B cell (primary cell): ENCODE results near the gene TMEM209. TPM values are rescaled to one million over a fixed set of nuclear protein-coding genes. Genes with fewer than 3 reads are reported as not detected.

Source experiments
- ATAC-seq: fragments of 200-7000 bp; cut with Tn5 transposase; one replicate; pipeline ENCODE4 v1.10.0; 2021; ENCODE audit warnings: low read depth, mild to moderate bottlenecking, moderate number of reproducible peaks, moderate library complexity
- CTCF ChIA-PET: fragments of 350-600 bp; sonication (Branson Sonifier 250); formaldehyde crosslinking; loops from one replicate; lab custom pipeline; 2021; ENCODE audit warnings: antibody characterized with exemption, inconsistent platforms; lab: Charles Lee
- POLR2A ChIA-PET: fragments of 350-600 bp; sonication (Branson Sonifier 250); formaldehyde crosslinking; loops from one replicate; lab custom pipeline; 2021; ENCODE audit warnings: antibody characterized with exemption; lab: Charles Lee
- DNase-seq: peaks from one replicate; pipeline ENCODE4 v3.0.0; 2013
- H2AFZ ChIP-seq: 2 replicates; pipeline ENCODE4 v1.6.1; 2012; ENCODE audit warnings: mild to moderate bottlenecking, low read depth, low read length; ENCODE audit not compliant: insufficient read depth, poor library complexity, severe bottlenecking
- H3K27ac ChIP-seq, 2 donors: 1 replicate in 1 of 2; 2 replicates in 1 of 2; pipeline ENCODE4 v1.5.1; 2012 to 2013; ENCODE audit warnings: low read length in 2 of 2, mild to moderate bottlenecking in 2 of 2, moderate library complexity in 1 of 2
- H3K27me3 ChIP-seq, 4 experiments: fragments of 200-600 bp in 1 of 4; sonication (generic) in 1 of 4; replicated peaks in 1 of 4; 1 replicate in 2 of 4; 2 replicates in 2 of 4; pipeline versions ENCODE4 v1.6.1 to v1.7.0; 2013 to 2016; ENCODE audit warnings: low read length in 3 of 4, mild to moderate bottlenecking in 2 of 4, mixed read lengths in 1 of 4, moderate library complexity in 1 of 4; ENCODE audit not compliant: insufficient read depth in 4 of 4, control insufficient read depth in 3 of 4; ENCODE audit errors: control extremely low read depth in 1 of 4
- H3K36me3 ChIP-seq, 2 experiments: replicated peaks in 1 of 2; 1 replicate in 1 of 2; 2 replicates in 1 of 2; pipeline versions ENCODE4 v1.6.1 to v1.7.1; 2013; ENCODE audit warnings: low read length in 1 of 2; ENCODE audit not compliant: insufficient read depth in 2 of 2, control insufficient read depth in 1 of 2; ENCODE audit errors: control extremely low read depth in 1 of 2, extremely low read depth in 1 of 2
- H3K4me1 ChIP-seq, 2 donors: fragments of 200-600 bp in 1 of 2; sonication (generic) in 1 of 2; 1 replicate in 1 of 2; 2 replicates in 1 of 2; pipeline versions ENCODE4 v1.5.1 to v1.6.1; 2013 to 2017; ENCODE audit warnings: low read length in 2 of 2; ENCODE audit not compliant: control insufficient read depth in 2 of 2, insufficient read depth in 2 of 2
- H3K4me2 ChIP-seq: replicated peaks from 2 replicates; pipeline ENCODE3; 2012; ENCODE audit warnings: mild to moderate bottlenecking, low read depth, low read length; ENCODE audit not compliant: poor library complexity, severe bottlenecking
- H3K4me3 ChIP-seq, 5 experiments: fragments of 200-600 bp in 1 of 5; sonication (generic) in 1 of 5; 1 replicate in 3 of 5; 2 replicates in 2 of 5; pipeline versions ENCODE4 v1.5.1 to v1.7.0; 2011 to 2016; ENCODE audit warnings: low read length in 4 of 5, mild to moderate bottlenecking in 4 of 5, low read depth in 2 of 5, control low read depth in 1 of 5, moderate library complexity in 1 of 5; ENCODE audit not compliant: insufficient read depth in 1 of 5; ENCODE audit errors: control extremely low read depth in 1 of 5, extremely low read depth in 1 of 5
- H3K79me2 ChIP-seq: fragments of 200-600 bp; sonication (generic); one replicate; pipeline ENCODE4 v1.6.0; 2016; ENCODE audit warnings: low read length; ENCODE audit not compliant: control insufficient read depth, insufficient read depth
- H3K9ac ChIP-seq: fragments of 200-600 bp; sonication (generic); 2 replicates; pipeline ENCODE4 v1.6.1; 2017; ENCODE audit warnings: mild to moderate bottlenecking, low read length, moderate library complexity
- H3K9me3 ChIP-seq, 3 donors: one replicate each; pipeline versions ENCODE4 v1.6.1 to v1.7.1; 2013; ENCODE audit warnings: low read length in 2 of 3; ENCODE audit not compliant: control insufficient read depth in 2 of 3, insufficient read depth in 1 of 3; ENCODE audit errors: control extremely low read depth in 1 of 3
- H4K20me1 ChIP-seq: 2 replicates; pipeline ENCODE4 v1.6.0; 2012; ENCODE audit warnings: mild to moderate bottlenecking, low read length; ENCODE audit not compliant: insufficient read depth, control insufficient read depth, poor library complexity, severe bottlenecking
- H3K27ac Mint-ChIP-seq: one replicate; pipeline ENCODE4 v1.8.0; 2021; ENCODE audit warnings: mixed read lengths
- H3K27me3 Mint-ChIP-seq: one replicate; pipeline ENCODE4 v1.8.0; 2021; ENCODE audit warnings: mixed read lengths
- H3K4me1 Mint-ChIP-seq: one replicate; pipeline ENCODE4 v1.8.0; 2021; ENCODE audit warnings: mixed read lengths
- H3K4me3 Mint-ChIP-seq: one replicate; pipeline ENCODE4 v1.8.0; 2021; ENCODE audit warnings: mixed read lengths
- H3K9me3 Mint-ChIP-seq: one replicate; pipeline ENCODE4 v1.8.0; 2022; ENCODE audit warnings: mixed read lengths; ENCODE audit not compliant: insufficient read depth
- EZH2 ChIP-seq: IDR thresholded peaks from 2 replicates; pipeline ENCODE4 v1.6.1; 2012; ENCODE audit warnings: borderline replicate concordance, low read depth, mild to moderate bottlenecking, moderate library complexity, low read length; ENCODE audit not compliant: insufficient read depth, poor library complexity, severe bottlenecking
- WGBS: methylation state at CpG from one replicate; pipeline ENCODE4 v1.1.5; 2013; ENCODE audit warnings: missing lambda C conversion rate; ENCODE audit not compliant: insufficient coverage; 5-methylcytosine and 5-hydroxymethylcytosine counted together
- intact Hi-C: fragments of 100-400 bp; cut with micrococcal nuclease; formaldehyde crosslinking; loops from one replicate; pipeline ENCODE4 v1.10.0; 2022
- polyA plus RNA-seq: library from polyadenylated mRNA; depleted of rRNA; stranded (reverse); fragments of >200 nt; gene quantifications from 2 replicates; pipeline ENCODE4 v1.2.3, GENCODE V29; 2012
- total RNA-seq, 2 donors: library from RNA; stranded (reverse); fragments of 120-200 nt in 1 of 2; gene quantifications; 1 replicate in 1 of 2; 2 replicates in 1 of 2; pipeline versions ENCODE4 v1.2.3 to v1.2.4, GENCODE V29; 2013 to 2022
- TF ChIP-seq, protein P1 (sequence below): fragments of 200-600 bp; IDR thresholded peaks from one replicate; pipeline ENCODE4 v1.8.0; 2022; ENCODE audit warnings: antibody characterized with exemption, mild to moderate bottlenecking

Gene TMEM209
- total and polyA plus RNA-seq, 2 donors (not counting 1 experiment from before 2014, with no cell fraction given) = 15.8 to 35.8 TPM

DNA sequence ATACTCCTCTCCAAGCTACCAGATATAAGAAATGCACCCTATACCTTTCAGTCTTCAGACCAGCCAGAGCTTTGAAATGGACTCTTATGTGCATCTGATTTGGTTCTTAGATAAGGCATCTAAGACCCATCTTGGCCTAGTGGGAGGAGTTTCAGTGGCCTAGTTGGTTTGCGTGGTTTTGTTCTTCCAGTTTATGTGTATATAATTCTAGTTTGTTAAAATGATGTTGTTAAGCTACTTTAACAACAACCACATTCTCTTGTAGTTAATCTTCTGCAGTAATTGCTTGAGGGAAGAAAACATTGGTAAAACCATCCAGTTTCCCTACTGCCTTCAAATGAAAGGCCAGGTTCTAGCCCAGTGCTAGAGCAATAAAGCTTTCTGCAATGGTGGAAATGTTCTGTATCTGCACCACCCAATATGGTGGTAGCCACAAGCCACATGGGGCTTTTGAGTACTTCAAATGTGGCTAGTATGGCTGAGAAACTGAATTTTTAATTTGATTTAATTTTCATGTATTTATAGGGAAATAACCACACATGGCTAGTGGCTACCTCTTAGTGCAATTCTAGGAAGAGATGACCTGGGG, 68.5 kb downstream of the TMEM209 start:
- H3K9me3 ChIP-seq = no peaks in the 10 kb centered on the region
- TF ChIP-seq EZH2 = no peak
- TF ChIP-seq, protein P1, sequence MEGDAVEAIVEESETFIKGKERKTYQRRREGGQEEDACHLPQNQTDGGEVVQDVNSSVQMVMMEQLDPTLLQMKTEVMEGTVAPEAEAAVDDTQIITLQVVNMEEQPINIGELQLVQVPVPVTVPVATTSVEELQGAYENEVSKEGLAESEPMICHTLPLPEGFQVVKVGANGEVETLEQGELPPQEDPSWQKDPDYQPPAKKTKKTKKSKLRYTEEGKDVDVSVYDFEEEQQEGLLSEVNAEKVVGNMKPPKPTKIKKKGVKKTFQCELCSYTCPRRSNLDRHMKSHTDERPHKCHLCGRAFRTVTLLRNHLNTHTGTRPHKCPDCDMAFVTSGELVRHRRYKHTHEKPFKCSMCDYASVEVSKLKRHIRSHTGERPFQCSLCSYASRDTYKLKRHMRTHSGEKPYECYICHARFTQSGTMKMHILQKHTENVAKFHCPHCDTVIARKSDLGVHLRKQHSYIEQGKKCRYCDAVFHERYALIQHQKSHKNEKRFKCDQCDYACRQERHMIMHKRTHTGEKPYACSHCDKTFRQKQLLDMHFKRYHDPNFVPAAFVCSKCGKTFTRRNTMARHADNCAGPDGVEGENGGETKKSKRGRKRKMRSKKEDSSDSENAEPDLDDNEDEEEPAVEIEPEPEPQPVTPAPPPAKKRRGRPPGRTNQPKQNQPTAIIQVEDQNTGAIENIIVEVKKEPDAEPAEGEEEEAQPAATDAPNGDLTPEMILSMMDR = no peak
- no peak for DNase-seq
- H3K9ac ChIP-seq = no peak overlapping the region
- H3K4me3 ChIP-seq = no peak overlapping the region
- no peak overlapping the region for H2AFZ ChIP-seq
- no peak overlapping the region for H3K27ac ChIP-seq
- Mint-ChIP-seq H3K4me1 (peaks cover 14% of the 10 kb centered on the region), H3K9me3 (no peaks in the 10 kb centered on the region), H3K27ac (no peak overlapping the region), H3K27me3 (no peaks in the 10 kb centered on the region), H3K4me3 (no peak overlapping the region)
- ChIA-PET POLR2A (no interaction called here), CTCF (no interaction called here)
- intact Hi-C loops = no loop called here
- no peaks in the 10 kb centered on the region for H3K27me3 ChIP-seq
- peaks cover 6 to 27% of the 10 kb centered on the region in 2 experiments for H3K36me3 ChIP-seq
- no peak for ATAC-seq
- no peaks in the 10 kb centered on the region for H3K79me2 ChIP-seq
- H4K20me1 ChIP-seq = no peaks in the 10 kb centered on the region
- WGBS = no CpG with 5 or more reads among the region's 1 CpG
- no peak overlapping the region for H3K4me2 ChIP-seq
- peaks cover 10 to 14% of the 10 kb centered on the region in 2 donors for H3K4me1 ChIP-seq

DNA sequence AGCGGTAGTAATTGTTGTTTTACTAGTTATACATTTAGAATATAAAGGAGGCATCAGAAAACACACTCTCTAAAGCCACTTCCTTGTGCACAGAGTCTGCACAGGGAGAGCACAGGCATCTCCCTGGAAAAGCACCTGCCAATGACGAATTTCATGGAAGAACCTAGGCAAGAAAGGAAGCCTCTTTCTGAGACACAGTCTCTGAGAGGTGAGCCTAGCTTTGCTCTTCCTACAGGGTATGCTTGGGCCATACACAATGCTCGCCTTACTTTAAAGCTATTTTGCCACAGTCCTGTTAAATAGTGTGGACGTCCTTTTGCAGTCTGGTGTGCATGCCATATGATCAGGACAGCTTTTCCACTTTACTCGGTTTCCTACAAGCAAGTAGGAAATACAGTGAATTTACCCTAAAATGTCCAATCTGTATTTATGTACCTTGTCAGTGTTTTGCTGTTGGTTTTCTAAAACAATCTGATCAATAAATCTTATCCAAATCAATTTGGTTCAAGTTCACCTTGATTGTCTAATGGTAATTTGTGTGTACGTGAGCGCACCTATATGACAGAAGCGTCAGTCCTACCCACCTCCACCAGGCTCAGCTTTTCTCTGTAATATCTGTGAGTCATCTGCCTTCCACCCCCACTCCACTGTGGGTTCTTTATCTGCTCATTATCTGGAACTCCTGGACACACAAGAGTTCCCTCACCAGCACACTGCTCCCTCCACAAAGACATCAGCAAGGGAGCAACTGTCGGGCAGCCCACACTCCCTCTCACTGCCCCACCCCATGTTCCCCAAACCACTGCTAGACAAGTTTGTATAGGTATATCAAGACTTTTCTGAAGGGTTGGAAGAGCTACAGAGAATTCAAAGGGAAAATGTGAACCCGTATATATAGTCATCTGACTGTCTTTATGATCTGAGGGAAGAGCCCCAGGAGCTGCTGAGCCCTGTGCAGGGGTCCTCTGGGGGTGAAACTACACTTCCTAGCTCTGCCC, 69.7 kb downstream of the TMEM209 start:
- Histone ChIP-seq H3K9ac (no peak overlapping the region), H3K4me2 (no peak overlapping the region), H3K27ac (no peak overlapping the region), H2AFZ (no peak overlapping the region), H3K36me3 (peaks cover 12 to 38% of the 10 kb centered on the region in 2 experiments), H4K20me1 (no peaks in the 10 kb centered on the region), H3K9me3 (no peaks in the 10 kb centered on the region), H3K4me1 (peaks cover 3 to 4% of the 10 kb centered on the region in 2 donors), H3K27me3 (no peaks in the 10 kb centered on the region), H3K79me2 (no peaks in the 10 kb centered on the region), H3K4me3 (no peak overlapping the region)
- Mint-ChIP-seq H3K9me3 (no peaks in the 10 kb centered on the region), H3K4me3 (no peak overlapping the region), H3K27ac (no peak overlapping the region), H3K4me1 (peaks cover 7% of the 10 kb centered on the region), H3K27me3 (no peaks in the 10 kb centered on the region)
- intact Hi-C loops = no loop called here
- 92% methylated on average over 5 of the region's 10 CpGs for WGBS
- ChIA-PET CTCF (no interaction called here), POLR2A (no interaction called here)
- ATAC-seq = no peak
- TF ChIP-seq, protein P1 = no peak
- TF ChIP-seq EZH2 = no peak
- no peak for DNase-seq
